T-cell (primary cell): Measurements from ENCODE around the gene WDR59. TPM values are rescaled to one million over a fixed set of nuclear protein-coding genes. Genes with fewer than 3 reads are reported as not detected.

ENCODE experiments used
- ATAC-seq, 4 experiments: fragments of 200-7000 bp in 3 of 4; fragments of 150-1000 bp in 1 of 4; cut with Tn5 transposase; replicated peaks in 1 of 4; 1 replicate in 3 of 4; 2 replicates in 1 of 4; pipeline ENCODE4 v1.10.0; 2021; ENCODE audit warnings: moderate library complexity in 3 of 4, mild to moderate bottlenecking in 2 of 4, moderate number of reproducible peaks in 1 of 4
- CTCF ChIA-PET, 2 donors: fragments of 300-600 bp; sonication (Branson Sonifier 250); formaldehyde crosslinking; loops; one replicate each; lab custom pipeline; 2022; ENCODE audit warnings: antibody characterized with exemption in 2 of 2; lab: Charles Lee
- POLR2A ChIA-PET, 2 donors: fragments of 300-600 bp; sonication (Branson Sonifier 250); formaldehyde crosslinking; loops; one replicate each; lab custom pipeline; 2022; ENCODE audit warnings: antibody characterized with exemption in 2 of 2; lab: Charles Lee
- DNase-seq, 35 experiments: peaks; one replicate each; pipeline versions ENCODE4 v3.0.0 to v3.0.0-alpha.2; 2013 to 2023
- H3K27ac ChIP-seq: one replicate; pipeline ENCODE4 v1.5.1; 2013; ENCODE audit warnings: low read length
- H3K27me3 ChIP-seq, 2 experiments: replicated peaks in 1 of 2; 1 replicate in 1 of 2; 2 replicates in 1 of 2; pipeline versions ENCODE4 v1.6.1 to v1.7.0; 2013; ENCODE audit warnings: low read length in 1 of 2, mixed read lengths in 1 of 2; ENCODE audit not compliant: control insufficient read depth in 2 of 2, insufficient read depth in 2 of 2; ENCODE audit errors: extremely low read depth in 1 of 2
- H3K36me3 ChIP-seq, 2 donors: 1 replicate in 1 of 2; 2 replicates in 1 of 2; pipeline versions ENCODE4 v1.6.1 to v1.7.0; 2013; ENCODE audit warnings: low read length in 1 of 2; ENCODE audit not compliant: control insufficient read depth in 2 of 2, insufficient read depth in 1 of 2; ENCODE audit errors: extremely low read depth in 1 of 2
- H3K4me1 ChIP-seq, 2 experiments: 1 replicate in 1 of 2; 2 replicates in 1 of 2; pipeline versions ENCODE4 v1.6.1 to v1.7.0; 2013; ENCODE audit warnings: low read length in 2 of 2, mixed read lengths in 1 of 2; ENCODE audit not compliant: insufficient read depth in 2 of 2, control insufficient read depth in 1 of 2; ENCODE audit errors: extremely low read depth in 1 of 2
- H3K4me3 ChIP-seq, 2 donors: 1 replicate in 1 of 2; 2 replicates in 1 of 2; pipeline versions ENCODE4 v1.5.1 to v1.7.0; 2013; ENCODE audit warnings: mild to moderate bottlenecking in 2 of 2, low read length in 1 of 2, moderate library complexity in 1 of 2; ENCODE audit not compliant: control insufficient read depth in 1 of 2; ENCODE audit errors: extremely low read depth in 1 of 2
- H3K9me3 ChIP-seq: 2 replicates; pipeline ENCODE4 v1.7.0; 2013
- H3K27ac Mint-ChIP-seq, 2 donors: one replicate each; pipeline ENCODE4 v1.8.0; 2020 to 2021; ENCODE audit warnings: mild to moderate bottlenecking in 2 of 2, mixed read lengths in 2 of 2
- H3K27me3 Mint-ChIP-seq, 2 donors: one replicate each; pipeline ENCODE4 v1.8.0; 2021 to 2022; ENCODE audit warnings: mixed read lengths in 2 of 2
- H3K36me3 Mint-ChIP-seq: one replicate; pipeline ENCODE4 v1.8.0; 2021; ENCODE audit warnings: mixed read lengths
- H3K4me1 Mint-ChIP-seq, 3 donors: one replicate each; pipeline ENCODE4 v1.8.0; 2020 to 2022; ENCODE audit warnings: mixed read lengths in 3 of 3, mild to moderate bottlenecking in 1 of 3
- H3K4me3 Mint-ChIP-seq, 3 donors: one replicate each; pipeline ENCODE4 v1.8.0; 2020 to 2022; ENCODE audit warnings: mild to moderate bottlenecking in 3 of 3, mixed read lengths in 3 of 3, moderate library complexity in 3 of 3
- H3K9me3 Mint-ChIP-seq, 3 donors: one replicate each; pipeline ENCODE4 v1.8.0; 2020 to 2022; ENCODE audit warnings: mixed read lengths in 3 of 3
- WGBS: methylation state at CpG from one replicate; pipeline ENCODE4 v1.1.5; 2013; ENCODE audit warnings: missing lambda C conversion rate; ENCODE audit not compliant: insufficient coverage; 5-methylcytosine and 5-hydroxymethylcytosine counted together
- total RNA-seq, 35 experiments: library from RNA in 6 of 35; stranded (reverse) in 6 of 35; fragments of 120-200 nt in 1 of 35; gene quantifications; one replicate each; pipeline versions ENCODE4 v1.2.1 to v1.2.4 and lab custom pipeline; 2013 to 2026

WDR59 gene
- total RNA-seq, 5 donors from 2014 or later (not counting 1 experiment from before 2014, with no cell fraction given) = 97.7 to 120 (median 108) TPM

- Histone ChIP-seq H3K27me3 (no peaks in the 10 kb centered on the region), H3K4me3 (no peak overlapping the region), H3K36me3 (peaks cover 0 to 17% of the 10 kb centered on the region in 2 donors), H3K4me1 (no peaks in the 10 kb centered on the region), H3K9me3 (no peaks in the 10 kb centered on the region), H3K27ac (no peak overlapping the region)
- H3K4me1 Mint-ChIP-seq = peaks cover 0 to 2% (median 0%) of the 10 kb centered on the region in 3 donors
- POLR2A ChIA-PET = no interaction called here
- H3K27ac Mint-ChIP-seq = no peak overlapping the region
- H3K4me3 Mint-ChIP-seq = no peak overlapping the region
- no peaks in the 10 kb centered on the region for H3K27me3 Mint-ChIP-seq
- no peak for DNase-seq
- peaks cover 15% of the 10 kb centered on the region for H3K36me3 Mint-ChIP-seq
- CTCF ChIA-PET = interaction anchor here in 1 of 2 donors (0.7 kb wide), 1 partner anchor 9 kb away, joined by 5 read pairs; the partner anchor contains the start of gene WDR59
- ATAC-seq = no peak
- H3K9me3 Mint-ChIP-seq = no peaks in the 10 kb centered on the region
- WGBS = no CpG with 5 or more reads among the region's 5 CpGs
These were observed 9.3 kb downstream of the WDR59 start for GRCh38 chr16:74975591-74975990.

- ChIA-PET CTCF (interaction anchor here in 1 of 2 donors (0.5 to 0.8 kb wide), 2 partner anchors 161 to 169 kb away, joined by 3 read pairs; no protein-coding TSS in a partner anchor), POLR2A (no interaction called here)
- Mint-ChIP-seq H3K27me3 (no peaks in the 10 kb centered on the region), H3K9me3 (no peaks in the 10 kb centered on the region), H3K4me3 (no peak overlapping the region), H3K36me3 (peaks cover 16% of the 10 kb centered on the region), H3K4me1 (peaks cover 5 to 6% (median 5%) of the 10 kb centered on the region in 3 donors), H3K27ac (no peak overlapping the region)
- 94% methylated on average over 3 of the region's 10 CpGs for WGBS
- Histone ChIP-seq H3K4me1 (no peaks in the 10 kb centered on the region), H3K9me3 (no peaks in the 10 kb centered on the region), H3K36me3 (peaks cover 0 to 15% of the 10 kb centered on the region in 2 donors), H3K27me3 (no peaks in the 10 kb centered on the region), H3K4me3 (no peak overlapping the region), H3K27ac (no peak overlapping the region)
- DNase-seq (no peak), ATAC-seq (no peak)
These were observed 11.6 kb downstream of the WDR59 start for GRCh38 chr16:74973304-74973703.

- Histone ChIP-seq H3K9me3 (no peaks in the 10 kb centered on the region), H3K27me3 (no peaks in the 10 kb centered on the region), H3K36me3 (peaks cover 4 to 55% of the 10 kb centered on the region in 2 donors), H3K4me3 (no peak overlapping the region), H3K4me1 (no peaks in the 10 kb centered on the region), H3K27ac (no peak overlapping the region)
- CTCF ChIA-PET = no interaction called here
- DNase-seq (no peak), ATAC-seq (no peak)
- no peak overlapping the region for H3K4me3 Mint-ChIP-seq
- peaks cover 60% of the 10 kb centered on the region for H3K36me3 Mint-ChIP-seq
- H3K4me1 Mint-ChIP-seq = peaks cover 0 to 2% (median 0%) of the 10 kb centered on the region in 3 donors
- WGBS = 100% methylated on average over 3 of the region's 4 CpGs
- no peaks in the 10 kb centered on the region for H3K9me3 Mint-ChIP-seq
- H3K27ac Mint-ChIP-seq = no peak overlapping the region
- POLR2A ChIA-PET = no interaction called here
- no peaks in the 10 kb centered on the region for H3K27me3 Mint-ChIP-seq
These were observed 30.2 kb downstream of the WDR59 start for GRCh38 chr16:74954763-74955162.

- peaks cover 0 to 2% (median 0%) of the 10 kb centered on the region in 3 donors for H3K4me1 Mint-ChIP-seq
- no peaks in the 10 kb centered on the region for H3K9me3 ChIP-seq
- no peaks in the 10 kb centered on the region for H3K27me3 Mint-ChIP-seq
- no peaks in the 10 kb centered on the region for H3K27me3 ChIP-seq
- ChIA-PET CTCF (interaction anchor here (0.6 kb wide), 2 partner anchors 17 to 149 kb away, joined by 3 read pairs; no protein-coding TSS in a partner anchor), POLR2A (no interaction called here)
- no peaks in the 10 kb centered on the region for H3K9me3 Mint-ChIP-seq
- H3K4me3 Mint-ChIP-seq = no peak overlapping the region
- H3K27ac ChIP-seq = no peak overlapping the region
- no peak overlapping the region for H3K4me3 ChIP-seq
- no peak overlapping the region for H3K27ac Mint-ChIP-seq
- peaks cover 70% of the 10 kb centered on the region for H3K36me3 Mint-ChIP-seq
- WGBS = 93% methylated on average over 2 of the region's 4 CpGs
- DNase-seq = no peak
- no peaks in the 10 kb centered on the region for H3K4me1 ChIP-seq
- H3K36me3 ChIP-seq = peaks cover 8 to 57% of the 10 kb centered on the region in 2 donors
- ATAC-seq = no peak
These were observed 33.2 kb downstream of the WDR59 start for GRCh38 chr16:74951681-74952080.

GRCh38 chr16:74951206-74951605 is 33.7 kb downstream of the WDR59 start:
- H3K36me3 ChIP-seq = peaks cover 8 to 59% of the 10 kb centered on the region in 2 donors
- ATAC-seq (no peak), DNase-seq (no peak)
- H3K9me3 ChIP-seq = no peaks in the 10 kb centered on the region
- Mint-ChIP-seq H3K27ac (no peak overlapping the region), H3K4me1 (peaks cover 0 to 2% (median 0%) of the 10 kb centered on the region in 3 donors), H3K27me3 (no peaks in the 10 kb centered on the region), H3K36me3 (peaks cover 67% of the 10 kb centered on the region), H3K4me3 (no peak overlapping the region), H3K9me3 (no peaks in the 10 kb centered on the region)
- H3K27me3 ChIP-seq = no peaks in the 10 kb centered on the region
- 95% methylated on average over 5 of the region's 11 CpGs for WGBS
- POLR2A ChIA-PET = no interaction called here
- CTCF ChIA-PET = interaction anchor here (0.6 to 0.7 kb wide), 3 partner anchors 17 to 149 kb away, joined by 3 to 7 read pairs (median 3); no protein-coding TSS in a partner anchor
- no peak overlapping the region for H3K4me3 ChIP-seq
- no peak overlapping the region for H3K27ac ChIP-seq
- no peaks in the 10 kb centered on the region for H3K4me1 ChIP-seq

- ChIA-PET POLR2A (no interaction called here), CTCF (interaction anchor here in 1 of 2 donors (0.7 kb wide), 1 partner anchor 91 kb away, joined by 7 read pairs; no protein-coding TSS in a partner anchor)
- Histone ChIP-seq H3K27ac (no peak overlapping the region), H3K4me1 (no peaks in the 10 kb centered on the region), H3K27me3 (no peaks in the 10 kb centered on the region), H3K36me3 (peaks cover 8 to 58% of the 10 kb centered on the region in 2 donors), H3K4me3 (no peak overlapping the region), H3K9me3 (no peaks in the 10 kb centered on the region)
- Mint-ChIP-seq H3K9me3 (no peaks in the 10 kb centered on the region), H3K4me3 (no peak overlapping the region), H3K4me1 (peaks cover 0 to 2% (median 0%) of the 10 kb centered on the region in 3 donors), H3K27ac (no peak overlapping the region), H3K36me3 (peaks cover 61% of the 10 kb centered on the region), H3K27me3 (no peaks in the 10 kb centered on the region)
- ATAC-seq (no peak), DNase-seq (no peak)
- WGBS = 94% methylated on average over 7 of the region's 7 CpGs
These were observed 34.4 kb downstream of the WDR59 start for GRCh38 chr16:74950511-74950910.
